Stimulated activated CD4-positive, alpha-beta T cell treated with anti-CD3 and anti-CD28 coated beads, Interleukin-2, amount 100 ng/mL, for 48 hours (primary cell): ENCODE measurements around the gene KAT6B.
"Not testable (repeated sequence)": the region's sequence is repeated elsewhere in the genome, so short reads cannot be mapped to it uniquely, and the experiment has no call there.

ENCODE experiments used
- DNase-seq, 2 donors: peaks; one replicate each; pipeline ENCODE4 v3.0.0-alpha.2; 2020

The KAT6B gene

DNA sequence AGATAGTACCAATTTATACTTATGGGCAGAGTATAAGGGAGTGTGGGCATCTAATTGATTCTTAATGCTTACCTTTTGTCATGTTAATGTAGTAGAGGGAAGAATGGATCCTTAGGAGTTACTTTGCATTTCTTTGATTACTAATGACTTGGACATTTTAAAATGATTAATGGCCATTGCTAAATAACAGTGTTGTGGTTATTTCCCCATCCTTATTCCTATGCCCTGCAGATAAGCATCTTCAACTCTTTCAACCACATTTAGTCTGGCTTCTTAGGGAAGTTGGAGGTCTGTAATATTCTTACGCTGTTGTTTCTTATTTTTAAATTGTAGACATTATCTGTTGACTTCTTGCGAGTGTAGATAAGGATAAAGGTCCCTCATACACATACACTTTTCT, 37.2 kb downstream of the KAT6B start:
- no peak for DNase-seq

DNA sequence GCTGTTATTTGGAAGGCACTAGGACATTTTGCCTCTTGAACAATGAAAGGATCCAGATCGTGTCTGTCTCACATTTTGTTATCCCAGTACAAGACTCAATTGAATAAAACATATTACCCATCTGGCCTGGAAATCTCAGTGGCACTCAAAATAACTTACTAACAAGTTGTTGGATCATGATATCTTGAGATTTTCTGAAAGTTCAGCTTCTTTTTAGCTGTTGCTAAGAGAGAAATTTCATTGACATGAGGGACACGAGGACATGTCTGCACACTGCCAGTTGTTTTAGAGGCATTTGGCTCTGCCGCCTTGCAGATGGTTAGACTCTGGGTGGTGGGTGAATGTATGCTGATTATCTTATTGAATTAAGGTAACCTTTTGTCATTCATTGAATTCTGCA, 41.0 kb downstream of the KAT6B start:
- DNase-seq, result no peak

GRCh38 chr10:74868392-74868977, 42.1 kb downstream of the KAT6B start:
- DNase-seq, result no peak

DNA sequence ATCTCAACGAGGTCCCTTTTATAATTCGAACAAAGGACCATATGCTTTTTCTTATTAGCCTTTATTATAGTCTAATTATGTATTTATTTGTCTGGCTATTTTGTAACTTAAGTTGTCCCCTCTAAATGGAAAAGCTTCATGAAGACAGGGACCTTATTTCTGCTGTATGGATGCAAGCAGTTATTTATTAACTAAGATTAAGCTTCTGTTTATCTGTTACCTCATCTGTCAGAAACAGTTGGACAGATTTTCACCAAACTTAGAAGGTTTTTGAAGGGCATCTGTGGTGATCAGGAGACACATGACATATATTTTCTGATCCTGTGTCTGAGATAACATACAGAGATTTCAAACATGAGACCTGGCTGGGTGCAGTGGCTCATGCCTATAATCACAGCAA, 43.2 kb downstream of the KAT6B start:
- no peak for DNase-seq

- DNase-seq, result no peak
Observed at GRCh38 chr10:74870191-74870590, 43.8 kb downstream of the KAT6B start.

- DNase-seq, result no peak
Observed at GRCh38 chr10:74871595-74872382, 45.4 kb downstream of the KAT6B start.

GRCh38 chr10:74873803-74874454, 47.5 kb downstream of the KAT6B start:
- no peak for DNase-seq

GRCh38 chr10:74874649-74875048, 48.2 kb downstream of the KAT6B start:
- DNase-seq, result no peak

- DNase-seq, result no peak
Observed at GRCh38 chr10:74875068-74875467, 48.7 kb downstream of the KAT6B start.

GRCh38 chr10:74875966-74876365, 49.6 kb downstream of the KAT6B start:
- DNase-seq, result no peak

- not testable (repeated sequence) for DNase-seq
Observed at GRCh38 chr10:74877054-74877453, 50.7 kb downstream of the KAT6B start.

- no peak for DNase-seq
Observed at GRCh38 chr10:74877898-74878297, 51.5 kb downstream of the KAT6B start.

DNA sequence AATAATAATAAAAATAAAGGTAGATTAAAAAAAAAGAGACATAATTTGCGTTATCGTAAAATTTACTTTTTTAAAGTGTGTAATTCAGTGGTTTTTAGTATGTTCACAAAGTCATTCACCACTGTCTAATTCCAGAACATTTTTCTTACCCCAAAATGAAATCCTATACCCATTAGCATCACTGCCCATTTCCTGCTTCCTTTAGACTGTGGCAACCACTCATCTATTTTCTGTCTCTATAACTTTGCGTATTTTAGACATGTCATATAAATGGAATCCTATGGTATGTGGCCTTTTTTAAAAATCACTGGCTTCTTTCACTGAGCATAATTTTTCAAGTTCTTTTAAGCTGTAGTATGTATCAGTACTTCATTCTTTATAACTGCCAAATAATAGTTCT, 53.6 kb downstream of the KAT6B start:
- no peak for DNase-seq

DNA sequence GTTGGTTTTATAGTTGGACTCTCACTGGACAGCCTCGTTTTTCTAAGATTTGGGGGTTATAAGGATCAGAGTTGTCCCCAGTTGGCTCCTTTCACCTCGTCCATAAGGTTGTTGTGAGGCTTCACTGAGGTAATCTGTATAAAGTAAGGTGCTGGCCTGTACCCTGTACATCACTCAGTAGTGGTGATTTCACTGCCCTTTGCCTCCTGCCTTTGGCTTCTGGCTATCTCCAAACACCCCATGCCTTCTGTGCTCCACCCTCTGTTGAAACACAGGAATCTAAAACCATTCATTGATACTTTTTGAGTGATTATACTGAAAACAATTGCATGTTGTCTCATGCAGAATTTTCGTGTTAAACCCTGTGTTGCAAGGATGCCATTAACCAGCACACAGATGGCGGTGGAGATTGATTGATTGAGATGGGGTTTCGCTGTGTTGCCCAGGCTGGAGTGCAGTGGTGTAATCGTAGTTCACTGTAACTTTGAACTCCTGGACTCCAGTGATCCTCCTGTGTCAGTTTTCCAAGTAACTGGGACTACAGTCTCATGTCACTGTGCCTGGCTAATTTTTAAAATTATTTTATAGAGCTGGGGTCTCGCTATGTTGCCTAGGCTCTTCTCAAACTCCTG, 55.0 kb downstream of the KAT6B start:
- no peak for DNase-seq

GRCh38 chr10:74882427-74882826, 56.0 kb downstream of the KAT6B start:
- DNase-seq, result no peak

DNA sequence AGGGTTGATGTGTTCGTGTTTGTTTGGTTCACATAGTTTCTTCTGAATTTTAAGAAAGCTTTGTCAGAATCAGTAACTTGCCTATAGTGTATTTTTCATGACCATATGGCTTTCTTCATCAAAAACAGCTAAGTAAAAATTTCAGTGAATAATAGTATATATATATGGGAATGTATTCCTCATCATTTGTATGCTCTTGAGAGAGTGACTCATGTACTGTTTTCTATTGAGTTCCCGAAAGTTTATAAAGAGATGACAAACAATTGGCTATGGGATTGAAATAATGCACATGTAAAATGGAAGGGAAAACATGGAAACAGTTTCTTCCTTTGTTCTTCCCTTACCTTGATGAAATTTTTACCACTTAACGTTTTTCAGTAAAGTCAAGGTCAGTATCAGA, 56.4 kb downstream of the KAT6B start:
- no peak for DNase-seq

DNA sequence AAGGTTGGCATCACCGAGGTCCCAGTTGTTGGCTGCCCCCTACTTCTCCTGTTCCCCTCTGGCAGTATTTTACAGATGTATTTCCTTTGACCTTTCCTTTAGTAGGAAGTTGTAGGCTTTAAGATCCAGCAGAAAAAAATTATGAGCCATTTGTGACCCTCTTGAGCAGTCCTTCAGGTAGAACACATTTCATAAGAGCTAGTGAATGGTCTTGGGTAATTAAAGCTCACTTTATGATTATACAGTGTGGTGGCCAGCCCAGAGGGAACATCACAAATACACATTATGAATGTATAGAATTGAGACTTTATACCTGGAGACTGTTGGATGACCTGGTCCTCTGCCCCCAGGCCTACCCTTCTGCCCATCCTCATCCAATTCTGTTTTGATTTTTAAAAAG, 57.0 kb downstream of the KAT6B start:
- no peak for DNase-seq

DNA sequence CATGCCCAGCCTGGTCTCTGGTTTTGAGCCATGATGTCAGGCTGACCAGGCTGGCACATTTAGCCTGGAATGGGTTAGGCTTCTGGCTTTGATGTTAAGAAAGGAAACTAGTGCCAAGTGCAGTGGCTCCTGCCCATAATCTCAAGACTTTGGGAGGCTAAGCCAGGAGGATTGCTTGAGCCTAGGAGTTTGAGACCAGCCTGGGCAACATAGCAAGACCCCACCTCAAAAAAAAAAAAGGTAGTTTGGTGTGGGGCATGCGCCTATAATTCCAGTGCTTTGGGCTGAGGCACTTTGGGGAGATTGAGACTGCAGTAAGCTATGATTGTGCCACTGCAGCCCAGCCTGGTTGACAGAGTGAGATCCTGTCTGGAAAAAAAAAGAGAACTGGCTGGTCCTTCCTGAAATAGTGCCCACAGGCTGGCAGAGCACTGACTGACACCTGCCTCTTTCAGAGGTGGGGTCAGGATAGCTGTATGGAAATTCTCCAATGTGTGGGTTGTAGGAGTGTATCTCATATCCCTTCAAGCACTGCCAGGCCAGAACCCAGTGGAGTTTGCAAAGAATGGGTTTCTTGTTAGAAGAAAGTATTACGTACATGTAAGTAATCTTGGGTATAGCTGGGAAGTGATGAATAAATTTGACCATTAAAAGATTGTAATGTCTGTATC, 61.3 kb downstream of the KAT6B start:
- DNase-seq, result no peak

DNA sequence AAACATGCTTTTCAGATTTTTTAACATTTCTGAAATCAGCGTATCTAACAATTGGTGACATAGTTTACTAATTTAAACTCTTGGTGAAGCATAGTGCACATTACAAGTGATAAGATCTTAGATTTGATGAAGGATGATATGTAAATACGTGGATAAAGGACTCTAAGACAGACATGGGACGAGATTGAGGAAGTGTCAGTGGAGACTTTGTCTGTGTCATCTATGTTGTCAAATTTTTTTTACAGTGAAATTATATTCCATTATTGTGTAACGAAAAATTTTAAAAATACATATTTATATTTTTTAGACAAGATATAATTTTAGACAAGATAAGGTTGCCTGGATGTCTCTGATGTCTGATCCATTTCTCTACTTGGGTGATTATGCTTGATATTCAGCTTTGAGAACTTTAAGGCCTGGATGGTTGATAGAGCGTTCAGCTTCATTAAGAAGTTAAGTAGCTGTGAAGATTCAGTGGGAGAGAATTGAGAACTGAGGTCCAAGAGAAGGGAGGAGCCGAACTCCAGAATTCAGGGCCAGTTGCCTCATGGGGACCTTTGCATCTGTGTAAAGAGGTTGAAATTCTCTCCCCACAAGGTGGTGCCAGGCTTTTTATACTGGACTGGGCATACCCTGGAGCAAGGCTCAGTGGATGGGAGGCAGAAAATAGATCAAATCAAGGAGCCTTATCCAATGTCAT, 62.7 kb downstream of the KAT6B start:
- no peak for DNase-seq

DNA sequence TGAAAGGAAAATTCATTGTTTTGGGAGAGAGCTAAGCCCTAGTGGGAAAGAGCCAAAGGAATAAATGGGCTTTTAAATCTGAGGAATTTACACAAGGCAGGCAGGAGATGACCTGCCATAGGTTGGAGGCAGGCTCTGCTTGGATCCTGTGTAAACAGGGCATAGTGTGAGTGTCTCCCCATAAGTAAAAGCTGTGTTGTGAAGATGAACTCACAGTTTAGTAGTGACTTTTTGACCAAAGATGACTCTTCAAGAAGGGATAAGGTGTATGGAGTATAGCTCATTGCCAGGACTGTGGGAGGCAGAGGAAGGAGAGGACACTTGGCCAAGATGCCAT, 63.2 kb downstream of the KAT6B start:
- DNase-seq, result no peak

GRCh38 chr10:74890460-74890859, 64.1 kb downstream of the KAT6B start:
- no peak for DNase-seq

- DNase-seq, result no peak
Observed at GRCh38 chr10:74891053-74891452, 64.7 kb downstream of the KAT6B start.

GRCh38 chr10:74892839-74893238, 66.4 kb downstream of the KAT6B start:
- no peak for DNase-seq
